GM23338 (cell line): Measurements from ENCODE around the gene EXOC3L4. TPM values are rescaled to one million over a fixed set of nuclear protein-coding genes. Genes with fewer than 3 reads are reported as not detected.

Experiments
- ATAC-seq: fragments of 200-7000 bp; cut with Tn5 transposase; 3 replicates; pipeline ENCODE4 v1.9.1; 2020
- DNase-seq: peaks from one replicate; pipeline ENCODE4 v3.0.0-alpha.2; 2015; ENCODE audit warnings: low spot score
- H2AFZ ChIP-seq: fragments of 200-600 bp; sonication (generic); 2 replicates; pipeline ENCODE4 v1.8.0; 2016; ENCODE audit warnings: antibody characterized with exemption, mild to moderate bottlenecking, moderate library complexity
- H3F3A ChIP-seq: fragments of 200-600 bp; sonication (generic); replicated peaks from 2 replicates; pipeline ENCODE4 v1.8.0; 2017; ENCODE audit warnings: antibody characterized with exemption, mixed run types, low read depth
- H3K27ac ChIP-seq: fragments of 200-600 bp; sonication (generic); 2 replicates; pipeline ENCODE4 v1.6.1; 2016; ENCODE audit warnings: low read depth
- H3K27me3 ChIP-seq: fragments of 200-600 bp; sonication (generic); 2 replicates; pipeline ENCODE4 v1.8.0; 2016; ENCODE audit warnings: mild to moderate bottlenecking, mixed run types, moderate library complexity; ENCODE audit not compliant: insufficient read depth
- H3K36me3 ChIP-seq: fragments of 200-600 bp; sonication (generic); 2 replicates; pipeline ENCODE4 v1.8.0; 2016; ENCODE audit warnings: mild to moderate bottlenecking; ENCODE audit not compliant: insufficient read depth
- H3K4me1 ChIP-seq: fragments of 200-600 bp; sonication (generic); 2 replicates; pipeline ENCODE4 v1.8.0; 2016; ENCODE audit warnings: mild to moderate bottlenecking, moderate library complexity; ENCODE audit not compliant: insufficient read depth
- H3K4me2 ChIP-seq: fragments of 200-600 bp; sonication (generic); 2 replicates; pipeline ENCODE4 v1.7.1; 2017; ENCODE audit warnings: mixed run types
- H3K4me3 ChIP-seq: fragments of 200-600 bp; sonication (generic); 2 replicates; pipeline ENCODE4 v1.6.1; 2016; ENCODE audit warnings: mixed run types
- H3K79me2 ChIP-seq: fragments of 200-600 bp; sonication (generic); replicated peaks from 2 replicates; pipeline ENCODE4 v1.8.0; 2017; ENCODE audit warnings: mild to moderate bottlenecking; ENCODE audit not compliant: insufficient read depth
- H3K9me2 ChIP-seq: fragments of 200-600 bp; sonication (generic); 2 replicates; pipeline ENCODE4 v1.8.0; 2017; ENCODE audit not compliant: insufficient read depth
- H4K20me1 ChIP-seq: fragments of 200-600 bp; sonication (generic); replicated peaks from 2 replicates; pipeline ENCODE4 v1.8.0; 2017; ENCODE audit warnings: mild to moderate bottlenecking; ENCODE audit not compliant: insufficient read depth
- H3K27ac Mint-ChIP-seq: 2 replicates; pipeline ENCODE4 v1.8.0; 2020; ENCODE audit warnings: inconsistent platforms, mild to moderate bottlenecking, moderate library complexity, mixed read lengths
- H3K27me3 Mint-ChIP-seq: 3 replicates; pipeline ENCODE4 v1.8.0; 2022; ENCODE audit warnings: low read depth, mild to moderate bottlenecking, moderate library complexity, mixed read lengths, inconsistent platforms; ENCODE audit not compliant: insufficient read depth, poor library complexity
- H3K36me3 Mint-ChIP-seq: 3 replicates; pipeline ENCODE4 v1.8.0; 2021; ENCODE audit warnings: low read depth, mild to moderate bottlenecking, inconsistent platforms, moderate library complexity, mixed read lengths
- H3K4me1 Mint-ChIP-seq: 3 replicates; pipeline ENCODE4 v1.8.0; 2020; ENCODE audit warnings: mild to moderate bottlenecking, inconsistent platforms, mixed read lengths
- H3K4me3 Mint-ChIP-seq: 3 replicates; pipeline ENCODE4 v1.8.0; 2021; ENCODE audit warnings: moderate library complexity, mild to moderate bottlenecking, inconsistent platforms, mixed read lengths
- H3K9me3 Mint-ChIP-seq: 3 replicates; pipeline ENCODE4 v1.8.0; 2020; ENCODE audit warnings: moderate library complexity, mild to moderate bottlenecking, inconsistent platforms, mixed read lengths
- CREB1 ChIP-seq: fragments of 250-450 bp; sonication (Bioruptor Pico); IDR thresholded peaks from 2 replicates; pipeline ENCODE4 v1.5.0; 2020; ENCODE audit warnings: low read depth, mild to moderate bottlenecking, moderate library complexity
- EZH2 ChIP-seq: fragments of 200-600 bp; sonication (generic); IDR thresholded peaks from one replicate; pipeline ENCODE4 v1.8.0; 2017; ENCODE audit warnings: antibody characterized with exemption, mild to moderate bottlenecking, low read depth; ENCODE audit not compliant: unreplicated experiment
- EZH2phosphoT487 ChIP-seq: fragments of 200-600 bp; sonication (generic); IDR thresholded peaks from one replicate; pipeline ENCODE4 v1.8.1; 2018; ENCODE audit warnings: antibody characterized with exemption; ENCODE audit not compliant: unreplicated experiment
- JUNB ChIP-seq: IDR thresholded peaks from one replicate; pipeline ENCODE4 v1.6.1; 2016; ENCODE audit warnings: antibody characterized with exemption; ENCODE audit not compliant: unreplicated experiment
- NANOG ChIP-seq: IDR thresholded peaks from 2 replicates; pipeline ENCODE4 v1.6.1; 2016; ENCODE audit warnings: antibody characterized with exemption, borderline replicate concordance
- POLR2AphosphoS5 ChIP-seq: IDR thresholded peaks from 2 replicates; pipeline ENCODE4 v1.6.1; 2016; ENCODE audit warnings: antibody characterized with exemption, low read depth
- STAT1 ChIP-seq: IDR thresholded peaks from one replicate; pipeline ENCODE4 v1.6.1; 2016; ENCODE audit warnings: antibody characterized with exemption; ENCODE audit not compliant: unreplicated experiment
- ZNF114 ChIP-seq: fragments of 250-450 bp; sonication (Bioruptor Pico); IDR thresholded peaks from 2 replicates; pipeline ENCODE4 v1.5.0; 2020; ENCODE audit warnings: mild to moderate bottlenecking, moderate library complexity
- ZNF331 ChIP-seq: fragments of 250-450 bp; sonication (Bioruptor Pico); IDR thresholded peaks from 2 replicates; pipeline ENCODE4 v1.5.0; 2020; ENCODE audit warnings: low read depth, mild to moderate bottlenecking, moderate library complexity
- polyA plus RNA-seq: library from polyadenylated mRNA; unstranded; fragments of >200 nt; fragmentation: Nextera tagmentation; extraction: Ambion mirVana; gene quantifications from 2 replicates; pipeline ENCODE4 v1.2.1, GENCODE V29; 2016
- total RNA-seq: library from RNA; depleted of rRNA; stranded (reverse); fragments of >200 nt; shearing (Covaris generic); gene quantifications from 2 replicates; pipeline ENCODE4 v1.2.3, GENCODE V29; 2014
- TF ChIP-seq, protein P1 (sequence below): IDR thresholded peaks from 2 replicates; pipeline ENCODE4 v1.6.1; 2016; ENCODE audit warnings: antibody characterized with exemption
- TF ChIP-seq, protein P2 (sequence below): fragments of 250-450 bp; sonication (Bioruptor Pico); IDR thresholded peaks from 2 replicates; pipeline ENCODE4 v1.5.0; 2020; ENCODE audit warnings: mild to moderate bottlenecking, moderate library complexity

The EXOC3L4 gene
- total and polyA plus RNA-seq, 2 experiments from 2014 or later, result not detected

GRCh38 chr14:103071544-103072251 lies 22.8 kb upstream of the EXOC3L4 start:
- DNase-seq (no peak), ATAC-seq (no peak)
- Histone ChIP-seq H2AFZ (no peak overlapping the region), H3K36me3 (no peaks in the 10 kb centered on the region), H3K4me3 (no peak overlapping the region), H4K20me1 (no peaks in the 10 kb centered on the region), H3K9me2 (no peaks in the 10 kb centered on the region), H3K27ac (no peak overlapping the region), H3F3A (no peaks in the 10 kb centered on the region), H3K4me2 (no peak overlapping the region), H3K27me3 (0 out of 2 replicates have a peak, but pooled peaks cover 5% of the 10 kb centered on the region), H3K4me1 (no peaks in the 10 kb centered on the region; the same call in 1 of the 2 replicates), H3K79me2 (no peaks in the 10 kb centered on the region)
- Mint-ChIP-seq H3K4me3 (no peak overlapping the region), H3K27me3 (peaks cover 11% of the 10 kb centered on the region), H3K27ac (no peak overlapping the region), H3K36me3 (no peaks in the 10 kb centered on the region), H3K4me1 (no peaks in the 10 kb centered on the region; the same call in 2 of the 3 replicates), H3K9me3 (no peaks in the 10 kb centered on the region)
- no peak for TF ChIP-seq ZNF114 (CRISPR knock-in tag)

DNA sequence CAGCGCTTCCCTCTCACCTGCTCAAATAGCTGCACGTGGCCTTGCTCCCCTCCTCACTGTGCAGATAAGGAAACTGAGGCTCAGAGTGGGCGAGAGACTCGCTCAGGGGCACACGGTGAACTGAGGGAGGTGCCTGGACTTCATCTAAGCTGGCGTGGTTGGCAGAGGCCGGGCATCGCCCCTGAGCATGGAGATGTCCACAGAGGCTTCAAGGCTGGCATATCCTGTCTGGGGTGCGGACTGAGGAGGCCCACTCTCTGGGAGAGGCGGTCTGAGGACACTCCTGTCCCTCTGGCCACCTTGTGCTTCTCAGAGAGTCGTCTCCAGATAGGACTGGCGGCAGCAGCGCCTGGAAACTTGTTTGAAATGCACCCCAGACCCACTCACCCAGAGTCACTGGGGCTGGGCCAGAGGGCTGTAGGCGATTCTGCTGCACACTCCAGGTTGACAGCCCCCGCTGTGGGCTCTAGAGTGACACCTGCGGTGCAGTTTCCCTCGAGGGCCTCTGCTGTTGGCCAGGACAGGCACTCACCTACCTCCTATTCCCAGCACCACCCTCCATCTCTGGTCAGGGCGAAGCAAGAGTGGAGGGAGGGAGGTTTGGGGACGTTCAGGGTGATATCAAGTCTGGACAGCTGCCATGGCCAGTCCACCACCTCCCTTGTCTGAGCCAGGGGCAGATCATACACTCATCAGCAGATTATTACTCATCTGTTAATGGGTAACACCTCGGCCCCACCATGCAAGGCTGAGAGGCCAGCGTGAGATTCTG lies 21.7 kb upstream of the EXOC3L4 start:
- no peak overlapping the region for H3K27ac ChIP-seq
- no peaks in the 10 kb centered on the region; the same call in 2 of the 3 replicates for H3K4me1 Mint-ChIP-seq
- no peaks in the 10 kb centered on the region for H3K9me2 ChIP-seq
- no peak overlapping the region for H2AFZ ChIP-seq
- no peaks in the 10 kb centered on the region for H3K36me3 ChIP-seq
- H4K20me1 ChIP-seq, result no peaks in the 10 kb centered on the region
- no peak overlapping the region for H3K4me3 ChIP-seq
- H3K27ac Mint-ChIP-seq, result no peak overlapping the region
- no peaks in the 10 kb centered on the region for H3F3A ChIP-seq
- H3K4me2 ChIP-seq, result no peak overlapping the region
- peaks cover 7% of the 10 kb centered on the region for H3K27me3 Mint-ChIP-seq
- no peaks in the 10 kb centered on the region for H3K36me3 Mint-ChIP-seq
- no peak for ATAC-seq
- DNase-seq, result no peak
- no peaks in the 10 kb centered on the region for H3K9me3 Mint-ChIP-seq
- H3K79me2 ChIP-seq, result no peaks in the 10 kb centered on the region
- H3K27me3 ChIP-seq, result 0 out of 2 replicates have a peak, but pooled peaks cover 5% of the 10 kb centered on the region
- H3K4me3 Mint-ChIP-seq, result no peak overlapping the region
- H3K4me1 ChIP-seq, result no peaks in the 10 kb centered on the region; the same call in 1 of the 2 replicates
- no peak for TF ChIP-seq NANOG
- TF ChIP-seq EZH2phosphoT487, result no peak
- TF ChIP-seq, protein P1, sequence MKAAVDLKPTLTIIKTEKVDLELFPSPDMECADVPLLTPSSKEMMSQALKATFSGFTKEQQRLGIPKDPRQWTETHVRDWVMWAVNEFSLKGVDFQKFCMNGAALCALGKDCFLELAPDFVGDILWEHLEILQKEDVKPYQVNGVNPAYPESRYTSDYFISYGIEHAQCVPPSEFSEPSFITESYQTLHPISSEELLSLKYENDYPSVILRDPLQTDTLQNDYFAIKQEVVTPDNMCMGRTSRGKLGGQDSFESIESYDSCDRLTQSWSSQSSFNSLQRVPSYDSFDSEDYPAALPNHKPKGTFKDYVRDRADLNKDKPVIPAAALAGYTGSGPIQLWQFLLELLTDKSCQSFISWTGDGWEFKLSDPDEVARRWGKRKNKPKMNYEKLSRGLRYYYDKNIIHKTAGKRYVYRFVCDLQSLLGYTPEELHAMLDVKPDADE, result no peak
- no peak for TF ChIP-seq ZNF331
- no peak for TF ChIP-seq POLR2AphosphoS5
- TF ChIP-seq JUNB, result no peak
- TF ChIP-seq EZH2, result no peak
- no peak for TF ChIP-seq CREB1 (CRISPR knock-in tag)
- TF ChIP-seq, protein P2, sequence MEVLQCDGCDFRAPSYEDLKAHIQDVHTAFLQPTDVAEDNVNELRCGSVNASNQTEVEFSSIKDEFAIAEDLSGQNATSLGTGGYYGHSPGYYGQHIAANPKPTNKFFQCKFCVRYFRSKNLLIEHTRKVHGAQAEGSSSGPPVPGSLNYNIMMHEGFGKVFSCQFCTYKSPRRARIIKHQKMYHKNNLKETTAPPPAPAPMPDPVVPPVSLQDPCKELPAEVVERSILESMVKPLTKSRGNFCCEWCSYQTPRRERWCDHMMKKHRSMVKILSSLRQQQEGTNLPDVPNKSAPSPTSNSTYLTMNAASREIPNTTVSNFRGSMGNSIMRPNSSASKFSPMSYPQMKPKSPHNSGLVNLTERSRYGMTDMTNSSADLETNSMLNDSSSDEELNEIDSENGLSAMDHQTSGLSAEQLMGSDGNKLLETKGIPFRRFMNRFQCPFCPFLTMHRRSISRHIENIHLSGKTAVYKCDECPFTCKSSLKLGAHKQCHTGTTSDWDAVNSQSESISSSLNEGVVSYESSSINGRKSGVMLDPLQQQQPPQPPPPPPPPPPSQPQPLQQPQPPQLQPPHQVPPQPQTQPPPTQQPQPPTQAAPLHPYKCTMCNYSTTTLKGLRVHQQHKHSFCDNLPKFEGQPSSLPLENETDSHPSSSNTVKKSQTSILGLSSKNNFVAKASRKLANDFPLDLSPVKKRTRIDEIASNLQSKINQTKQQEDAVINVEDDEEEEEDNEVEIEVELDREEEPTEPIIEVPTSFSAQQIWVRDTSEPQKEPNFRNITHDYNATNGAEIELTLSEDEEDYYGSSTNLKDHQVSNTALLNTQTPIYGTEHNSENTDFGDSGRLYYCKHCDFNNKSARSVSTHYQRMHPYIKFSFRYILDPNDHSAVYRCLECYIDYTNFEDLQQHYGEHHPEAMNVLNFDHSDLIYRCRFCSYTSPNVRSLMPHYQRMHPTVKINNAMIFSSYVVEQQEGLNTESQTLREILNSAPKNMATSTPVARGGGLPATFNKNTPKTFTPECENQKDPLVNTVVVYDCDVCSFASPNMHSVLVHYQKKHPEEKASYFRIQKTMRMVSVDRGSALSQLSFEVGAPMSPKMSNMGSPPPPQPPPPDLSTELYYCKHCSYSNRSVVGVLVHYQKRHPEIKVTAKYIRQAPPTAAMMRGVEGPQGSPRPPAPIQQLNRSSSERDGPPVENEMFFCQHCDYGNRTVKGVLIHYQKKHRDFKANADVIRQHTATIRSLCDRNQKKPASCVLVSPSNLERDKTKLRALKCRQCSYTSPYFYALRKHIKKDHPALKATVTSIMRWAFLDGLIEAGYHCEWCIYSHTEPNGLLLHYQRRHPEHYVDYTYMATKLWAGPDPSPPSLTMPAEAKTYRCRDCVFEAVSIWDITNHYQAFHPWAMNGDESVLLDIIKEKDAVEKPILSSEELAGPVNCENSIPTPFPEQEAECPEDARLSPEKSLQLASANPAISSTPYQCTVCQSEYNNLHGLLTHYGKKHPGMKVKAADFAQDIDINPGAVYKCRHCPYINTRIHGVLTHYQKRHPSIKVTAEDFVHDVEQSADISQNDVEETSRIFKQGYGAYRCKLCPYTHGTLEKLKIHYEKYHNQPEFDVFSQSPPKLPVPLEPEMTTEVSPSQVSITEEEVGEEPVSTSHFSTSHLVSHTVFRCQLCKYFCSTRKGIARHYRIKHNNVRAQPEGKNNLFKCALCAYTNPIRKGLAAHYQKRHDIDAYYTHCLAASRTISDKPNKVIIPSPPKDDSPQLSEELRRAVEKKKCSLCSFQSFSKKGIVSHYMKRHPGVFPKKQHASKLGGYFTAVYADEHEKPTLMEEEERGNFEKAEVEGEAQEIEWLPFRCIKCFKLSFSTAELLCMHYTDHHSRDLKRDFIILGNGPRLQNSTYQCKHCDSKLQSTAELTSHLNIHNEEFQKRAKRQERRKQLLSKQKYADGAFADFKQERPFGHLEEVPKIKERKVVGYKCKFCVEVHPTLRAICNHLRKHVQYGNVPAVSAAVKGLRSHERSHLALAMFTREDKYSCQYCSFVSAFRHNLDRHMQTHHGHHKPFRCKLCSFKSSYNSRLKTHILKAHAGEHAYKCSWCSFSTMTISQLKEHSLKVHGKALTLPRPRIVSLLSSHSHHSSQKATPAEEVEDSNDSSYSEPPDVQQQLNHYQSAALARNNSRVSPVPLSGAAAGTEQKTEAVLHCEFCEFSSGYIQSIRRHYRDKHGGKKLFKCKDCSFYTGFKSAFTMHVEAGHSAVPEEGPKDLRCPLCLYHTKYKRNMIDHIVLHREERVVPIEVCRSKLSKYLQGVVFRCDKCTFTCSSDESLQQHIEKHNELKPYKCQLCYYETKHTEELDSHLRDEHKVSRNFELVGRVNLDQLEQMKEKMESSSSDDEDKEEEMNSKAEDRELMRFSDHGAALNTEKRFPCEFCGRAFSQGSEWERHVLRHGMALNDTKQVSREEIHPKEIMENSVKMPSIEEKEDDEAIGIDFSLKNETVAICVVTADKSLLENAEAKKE, result no peak
- no peak for TF ChIP-seq STAT1
- no peak for TF ChIP-seq ZNF114 (CRISPR knock-in tag)
